Suppressor macrophage treated with lipopolysaccharide for 1 hour (primary cell): ENCODE results near the gene SLC37A1.

Experiments used
- DNase-seq, 3 donors: peaks; one replicate each; pipeline ENCODE4 v3.0.0-alpha.2; 2020 to 2022

The SLC37A1 gene

DNA sequence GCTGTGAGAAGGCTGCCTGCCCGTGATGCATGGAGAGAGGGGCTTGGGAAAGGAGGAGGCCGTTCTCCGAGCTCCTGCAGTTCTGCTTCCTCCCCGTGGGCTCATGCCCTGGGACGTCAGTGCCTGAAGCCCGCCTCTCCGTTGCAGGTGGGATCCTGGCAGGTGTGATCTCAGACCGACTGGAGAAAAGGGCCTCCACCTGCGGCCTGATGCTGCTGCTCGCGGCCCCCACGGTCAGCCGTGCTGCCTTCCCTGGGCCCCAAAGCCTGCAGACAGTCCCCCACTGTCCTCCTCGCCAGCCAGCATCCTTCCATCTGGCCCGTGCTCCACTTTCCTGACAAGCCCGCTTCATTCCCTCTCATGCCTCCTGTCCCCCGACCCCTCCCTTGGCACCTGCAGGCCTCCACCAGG lies 50.9 kb downstream of the SLC37A1 start:
- no peak for DNase-seq

- no peak for DNase-seq
These were observed 51.7 kb downstream of the SLC37A1 start for GRCh38 chr21:42565206-42565810.

- no peak for DNase-seq
These were observed 52.4 kb downstream of the SLC37A1 start for GRCh38 chr21:42565886-42566523.

- no peak for DNase-seq
These were observed 53.0 kb downstream of the SLC37A1 start for GRCh38 chr21:42566524-42567213.

- DNase-seq = no peak
These were observed 53.5 kb downstream of the SLC37A1 start for GRCh38 chr21:42567214-42567555.

DNA sequence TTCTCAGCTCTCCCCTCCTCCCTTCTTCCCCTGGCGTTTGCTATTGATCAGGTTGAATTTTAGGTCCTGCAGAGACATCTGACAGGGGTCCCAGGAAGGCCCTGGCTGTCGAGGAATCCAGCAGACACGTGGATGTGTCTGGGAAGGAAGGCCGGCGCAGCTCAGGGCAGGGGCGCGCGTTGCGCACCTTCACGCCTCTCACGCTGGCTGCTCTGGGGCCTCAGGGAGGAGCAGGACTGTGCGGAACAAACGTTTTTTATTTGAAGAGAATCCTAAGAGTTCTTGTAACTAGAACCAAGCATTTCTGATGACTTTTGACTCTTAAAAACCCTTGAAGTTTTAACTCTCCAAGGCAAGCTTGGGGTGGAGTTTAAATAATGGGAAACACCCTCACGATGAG lies 54.2 kb downstream of the SLC37A1 start:
- DNase-seq = no peak

- no peak for DNase-seq
These were observed 54.7 kb downstream of the SLC37A1 start for GRCh38 chr21:42568376-42568775.

DNA sequence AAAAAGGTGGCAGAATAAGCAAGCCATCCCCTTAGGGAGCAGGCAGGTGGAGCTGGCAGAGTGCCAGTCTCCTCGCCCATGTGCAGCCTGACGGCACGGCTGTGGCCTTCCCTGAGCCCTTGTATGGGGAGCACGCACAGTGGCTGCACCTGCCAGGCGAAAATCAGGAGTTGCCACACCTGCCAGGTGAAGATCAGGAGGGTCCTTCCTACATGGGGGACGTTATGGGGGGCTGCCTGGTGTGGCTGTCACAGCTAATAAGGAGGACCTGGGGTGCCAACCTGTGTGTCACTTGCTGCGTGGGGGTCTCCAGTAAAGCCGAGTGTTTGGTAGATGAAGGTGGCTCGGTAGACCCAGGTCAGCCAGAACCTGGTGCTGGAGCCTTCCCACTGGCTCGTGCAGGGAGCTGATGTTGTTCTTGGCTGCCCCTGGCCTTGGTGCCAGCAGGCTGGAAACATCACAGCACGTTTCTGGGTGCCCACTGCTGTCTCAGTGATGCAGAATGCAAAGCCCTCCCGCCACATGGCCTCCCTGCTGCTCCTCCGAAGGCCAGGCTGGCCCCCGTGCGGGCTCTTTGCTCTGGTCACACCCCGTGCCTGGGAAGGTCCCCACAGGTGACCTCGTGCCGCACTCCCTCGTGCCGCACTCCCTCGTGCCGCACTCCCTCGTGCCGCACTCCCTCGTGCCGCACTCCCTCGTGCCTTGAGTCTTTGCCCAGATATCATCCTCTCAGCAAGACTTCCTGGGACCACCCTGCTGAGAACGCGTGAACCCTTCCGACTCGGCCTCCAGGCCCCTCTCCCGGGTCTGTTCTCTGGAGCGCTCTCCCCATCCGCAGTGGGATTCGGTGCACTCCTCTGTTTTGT lies 55.4 kb downstream of the SLC37A1 start:
- no peak for DNase-seq

DNA sequence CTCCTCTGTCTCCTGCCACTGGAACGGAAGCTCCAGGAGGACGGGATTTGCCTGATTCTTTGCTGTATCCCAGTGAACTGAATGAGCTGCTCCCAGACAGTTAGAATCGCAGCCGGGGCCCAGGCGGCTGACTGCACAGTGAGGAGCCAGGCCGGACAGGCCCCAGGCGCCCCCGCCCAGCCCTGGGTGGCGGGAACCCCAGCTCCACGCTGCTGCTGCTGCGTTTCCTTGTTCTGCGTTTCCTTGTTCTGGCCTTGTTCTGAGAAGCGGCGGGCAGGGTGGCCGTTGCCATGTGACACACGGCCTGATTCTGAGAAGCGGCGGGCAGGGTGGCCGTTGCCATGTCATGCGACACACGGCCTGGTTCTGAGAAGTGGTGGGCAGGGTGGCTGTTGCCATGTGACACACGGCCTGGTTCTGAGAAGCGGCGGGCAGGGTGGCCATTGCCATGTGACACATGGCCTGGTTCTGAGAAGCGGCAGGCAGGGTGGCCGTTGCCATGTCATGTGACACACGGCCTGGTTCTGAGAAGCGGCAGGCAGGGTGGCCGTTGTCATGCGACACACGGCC lies 56.2 kb downstream of the SLC37A1 start:
- no peak for DNase-seq

GRCh38 chr21:42570362-42570761 lies 56.7 kb downstream of the SLC37A1 start:
- DNase-seq = no peak

GRCh38 chr21:42570841-42571387 lies 57.3 kb downstream of the SLC37A1 start:
- DNase-seq = no peak

DNA sequence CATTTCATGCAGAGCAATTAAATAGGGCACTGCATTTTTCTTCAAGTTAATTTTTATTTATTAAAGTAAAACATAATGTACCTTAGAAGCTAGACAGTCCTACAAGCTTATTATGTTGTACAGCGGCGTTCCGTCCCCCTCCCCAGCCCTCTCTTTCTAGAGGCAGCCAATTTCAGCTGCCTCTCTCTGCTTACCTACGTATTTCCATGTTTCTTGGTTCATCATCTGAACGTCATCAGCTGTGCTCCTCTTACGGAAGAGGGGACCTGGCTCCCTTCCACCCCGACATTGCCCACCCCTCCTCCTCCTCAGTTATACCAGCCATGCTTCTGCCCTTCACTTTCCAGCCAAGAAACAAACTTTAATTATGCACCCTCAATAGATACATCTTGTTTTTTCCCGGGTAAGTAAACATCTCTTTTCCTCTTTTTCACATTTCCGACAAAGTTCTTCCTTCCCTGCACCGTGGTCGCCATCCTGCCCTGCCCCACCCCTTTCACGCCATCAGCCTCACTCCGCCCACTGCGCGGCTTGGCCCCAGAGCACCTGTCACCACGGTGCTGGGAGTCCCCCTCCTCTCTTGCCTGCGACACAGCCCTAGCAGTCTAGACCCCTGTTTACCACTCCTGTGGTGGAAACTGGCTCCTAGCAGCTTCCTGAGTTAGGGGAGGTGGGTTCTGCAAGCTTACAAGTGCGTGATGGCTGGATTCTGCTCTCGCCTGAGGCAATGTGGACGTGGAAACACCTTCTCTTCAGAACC lies 57.9 kb downstream of the SLC37A1 start:
- no peak for DNase-seq

- DNase-seq = no peak
These were observed 59.3 kb downstream of the SLC37A1 start for GRCh38 chr21:42572906-42573495.

- DNase-seq = no peak
These were observed 60.8 kb downstream of the SLC37A1 start for GRCh38 chr21:42574234-42575027.

DNA sequence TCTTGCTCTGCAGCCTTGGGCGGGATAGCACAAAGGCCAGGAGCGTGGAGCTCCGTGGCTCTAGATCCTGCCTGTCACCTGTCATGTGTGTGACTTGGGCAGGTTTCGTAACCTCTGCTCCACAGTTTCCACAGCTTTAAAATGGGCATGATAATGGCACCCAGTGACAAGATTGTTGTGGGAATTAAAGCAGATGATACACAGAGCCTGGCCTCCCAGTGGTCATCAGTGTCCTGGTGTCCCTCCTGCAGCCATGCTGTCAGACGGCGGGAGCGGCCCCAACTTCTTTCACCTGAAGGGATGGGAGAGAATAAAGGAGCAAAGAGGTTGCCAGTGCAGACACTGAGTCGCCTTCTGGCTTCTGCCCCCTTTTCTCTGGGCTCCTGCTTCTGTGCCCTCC lies 61.5 kb downstream of the SLC37A1 start:
- DNase-seq = no peak

- no peak for DNase-seq
These were observed 63.0 kb downstream of the SLC37A1 start for GRCh38 chr21:42576639-42577038.

DNA sequence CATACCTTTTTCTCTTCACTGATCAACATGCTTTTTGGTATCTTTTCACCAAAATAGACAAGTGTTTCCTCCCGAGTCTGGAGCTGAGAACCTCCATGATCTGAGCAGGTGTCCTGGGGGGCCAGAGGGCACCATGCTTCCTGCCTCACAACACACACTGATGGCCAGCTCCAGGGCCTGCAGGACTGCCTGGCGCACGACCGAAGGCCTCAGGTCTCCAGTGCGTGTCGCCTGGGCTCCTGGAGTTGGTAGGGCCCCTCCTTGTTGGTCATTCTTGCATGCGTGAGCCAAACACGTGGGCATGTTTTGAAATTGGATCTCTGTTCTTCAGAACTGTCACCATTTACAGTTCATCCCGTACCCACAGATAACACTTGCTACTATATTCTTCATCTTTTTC lies 64.4 kb downstream of the SLC37A1 start:
- DNase-seq = no peak

- no peak for DNase-seq
These were observed 65.2 kb downstream of the SLC37A1 start for GRCh38 chr21:42578761-42579415.

DNA sequence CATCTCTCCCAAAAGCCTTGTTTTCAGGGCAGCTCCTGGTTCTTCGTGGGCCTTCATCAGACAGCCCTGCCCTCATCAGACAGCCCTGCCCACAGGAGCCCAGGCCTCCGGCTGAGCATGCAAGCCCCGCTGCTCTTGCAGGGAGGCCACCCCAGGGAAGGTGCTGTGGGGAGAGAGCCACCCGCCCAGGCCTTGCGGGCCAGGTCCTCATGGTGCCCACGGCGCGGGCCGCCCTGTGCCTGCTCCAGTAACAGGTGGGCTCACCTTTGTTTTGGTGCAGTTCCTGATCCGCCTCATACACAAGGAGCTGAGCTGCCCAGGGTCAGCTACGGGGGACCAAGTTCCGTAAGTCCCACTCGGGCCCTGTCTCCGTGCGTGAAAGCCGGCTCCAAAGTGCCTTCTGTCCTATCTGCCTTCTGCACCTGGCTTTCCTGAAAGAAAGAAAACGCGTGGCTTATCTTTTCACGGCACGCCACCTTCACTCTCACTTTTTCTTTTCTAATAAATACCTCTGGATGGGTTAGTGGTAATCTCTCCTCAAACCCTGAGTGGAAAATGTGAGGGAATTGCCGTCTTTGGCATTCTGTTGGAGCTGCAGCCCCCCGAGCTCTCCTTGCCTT lies 65.9 kb downstream of the SLC37A1 start:
- no peak for DNase-seq
